DOHH2 (cell line): ENCODE measurements around the gene IFT74.

ENCODE experiments used
- H3F3A ChIP-seq: fragments of 200-600 bp; sonication (generic), shearing (Covaris generic); 2 replicates; pipeline ENCODE4 v1.6.0; 2016; ENCODE audit warnings: antibody characterized with exemption, mild to moderate bottlenecking; ENCODE audit not compliant: control insufficient read depth, insufficient read depth
- H3K27ac ChIP-seq: fragments of 200-600 bp; sonication (generic); 2 replicates; pipeline ENCODE4 v1.5.1; 2014; ENCODE audit warnings: low read depth, mild to moderate bottlenecking, low read length, moderate library complexity
- H3K27me3 ChIP-seq: fragments of 200-600 bp; sonication (generic); 2 replicates; pipeline ENCODE4 v1.6.1; 2014; ENCODE audit warnings: mild to moderate bottlenecking, low read length, mixed read lengths; ENCODE audit not compliant: control insufficient read depth
- H3K36me3 ChIP-seq: fragments of 200-600 bp; sonication (generic); 2 replicates; pipeline ENCODE4 v1.6.1; 2014; ENCODE audit warnings: mild to moderate bottlenecking, low read length, moderate library complexity, mixed read lengths; ENCODE audit not compliant: control insufficient read depth
- H3K4me1 ChIP-seq: fragments of 200-600 bp; sonication (generic); 2 replicates; pipeline ENCODE4 v1.6.1; 2014; ENCODE audit warnings: mild to moderate bottlenecking, low read length, mixed read lengths; ENCODE audit not compliant: control insufficient read depth
- H3K4me2 ChIP-seq: fragments of 200-600 bp; sonication (generic); 2 replicates; pipeline ENCODE4 v1.6.0; 2014; ENCODE audit warnings: mild to moderate bottlenecking, low read length, moderate library complexity
- H3K4me3 ChIP-seq: fragments of 200-600 bp; sonication (generic); 2 replicates; pipeline ENCODE4 v1.5.1; 2014; ENCODE audit warnings: mild to moderate bottlenecking, low read length, mixed read lengths
- H3K79me2 ChIP-seq: fragments of 200-600 bp; sonication (generic); 2 replicates; pipeline ENCODE4 v1.6.1; 2014; ENCODE audit warnings: mild to moderate bottlenecking, low read length, mixed read lengths; ENCODE audit not compliant: control insufficient read depth
- H3K9me2 ChIP-seq: fragments of 200-600 bp; sonication (generic); replicated peaks from 2 replicates; pipeline ENCODE4 v1.6.1; 2014; ENCODE audit warnings: mild to moderate bottlenecking, low read length, mixed read lengths; ENCODE audit not compliant: control insufficient read depth
- H3K9me3 ChIP-seq: fragments of 200-600 bp; sonication (generic); 2 replicates; pipeline ENCODE4 v1.6.1; 2014; ENCODE audit warnings: antibody characterized with exemption, low read length, mixed read lengths; ENCODE audit not compliant: control insufficient read depth, insufficient read depth
- H4K20me1 ChIP-seq: fragments of 200-600 bp; sonication (generic); 2 replicates; pipeline ENCODE4 v1.6.0; 2014; ENCODE audit warnings: low read depth, mild to moderate bottlenecking, antibody characterized with exemption, low read length, moderate library complexity; ENCODE audit not compliant: control insufficient read depth, insufficient read depth
- EZH2phosphoT487 ChIP-seq: fragments of 200-600 bp; sonication (generic); IDR thresholded peaks from 2 replicates; pipeline ENCODE4 v1.6.1; 2017; ENCODE audit warnings: borderline replicate concordance, mild to moderate bottlenecking, antibody characterized with exemption, low read length, moderate library complexity, mixed read lengths
- TF ChIP-seq, protein P1 (sequence below): fragments of 200-600 bp; sonication (generic); IDR thresholded peaks from one replicate; pipeline ENCODE4 v1.5.1; 2014; ENCODE audit warnings: antibody characterized with exemption, mild to moderate bottlenecking, low read depth, low read length; ENCODE audit not compliant: poor library complexity, severe bottlenecking

Gene IFT74

GRCh38 chr9:27094640-27095298 lies 138.6 kb downstream of the IFT74 start:
- H3K79me2 ChIP-seq, result no peaks in the 10 kb centered on the region
- no peaks in the 10 kb centered on the region for H3K9me2 ChIP-seq
- no peaks in the 10 kb centered on the region for H3K27me3 ChIP-seq
- H3K36me3 ChIP-seq, result no peaks in the 10 kb centered on the region
- H3F3A ChIP-seq, result no peaks in the 10 kb centered on the region
- H4K20me1 ChIP-seq, result no peaks in the 10 kb centered on the region
- H3K4me3 ChIP-seq, result no peak overlapping the region
- H3K4me2 ChIP-seq, result no peak overlapping the region
- no peak overlapping the region for H3K27ac ChIP-seq
- no peaks in the 10 kb centered on the region for H3K4me1 ChIP-seq
- TF ChIP-seq, protein P1, sequence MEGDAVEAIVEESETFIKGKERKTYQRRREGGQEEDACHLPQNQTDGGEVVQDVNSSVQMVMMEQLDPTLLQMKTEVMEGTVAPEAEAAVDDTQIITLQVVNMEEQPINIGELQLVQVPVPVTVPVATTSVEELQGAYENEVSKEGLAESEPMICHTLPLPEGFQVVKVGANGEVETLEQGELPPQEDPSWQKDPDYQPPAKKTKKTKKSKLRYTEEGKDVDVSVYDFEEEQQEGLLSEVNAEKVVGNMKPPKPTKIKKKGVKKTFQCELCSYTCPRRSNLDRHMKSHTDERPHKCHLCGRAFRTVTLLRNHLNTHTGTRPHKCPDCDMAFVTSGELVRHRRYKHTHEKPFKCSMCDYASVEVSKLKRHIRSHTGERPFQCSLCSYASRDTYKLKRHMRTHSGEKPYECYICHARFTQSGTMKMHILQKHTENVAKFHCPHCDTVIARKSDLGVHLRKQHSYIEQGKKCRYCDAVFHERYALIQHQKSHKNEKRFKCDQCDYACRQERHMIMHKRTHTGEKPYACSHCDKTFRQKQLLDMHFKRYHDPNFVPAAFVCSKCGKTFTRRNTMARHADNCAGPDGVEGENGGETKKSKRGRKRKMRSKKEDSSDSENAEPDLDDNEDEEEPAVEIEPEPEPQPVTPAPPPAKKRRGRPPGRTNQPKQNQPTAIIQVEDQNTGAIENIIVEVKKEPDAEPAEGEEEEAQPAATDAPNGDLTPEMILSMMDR, result no peak
- TF ChIP-seq EZH2phosphoT487, result no peak
- no peaks in the 10 kb centered on the region for H3K9me3 ChIP-seq

- TF ChIP-seq EZH2phosphoT487, result no peak
- TF ChIP-seq, protein P1, result no peak
- Histone ChIP-seq H3K36me3 (no peaks in the 10 kb centered on the region), H3K27ac (no peak overlapping the region), H3K79me2 (no peaks in the 10 kb centered on the region), H3K27me3 (0 out of 2 replicates have a peak, but pooled peaks cover 3% of the 10 kb centered on the region), H3K9me2 (no peaks in the 10 kb centered on the region), H3K4me2 (no peak overlapping the region), H3K4me3 (no peak overlapping the region), H3F3A (no peaks in the 10 kb centered on the region), H3K9me3 (no peaks in the 10 kb centered on the region), H3K4me1 (no peaks in the 10 kb centered on the region), H4K20me1 (no peaks in the 10 kb centered on the region)
Observed at GRCh38 chr9:27107241-27107640, 151.0 kb downstream of the IFT74 start.

DNA sequence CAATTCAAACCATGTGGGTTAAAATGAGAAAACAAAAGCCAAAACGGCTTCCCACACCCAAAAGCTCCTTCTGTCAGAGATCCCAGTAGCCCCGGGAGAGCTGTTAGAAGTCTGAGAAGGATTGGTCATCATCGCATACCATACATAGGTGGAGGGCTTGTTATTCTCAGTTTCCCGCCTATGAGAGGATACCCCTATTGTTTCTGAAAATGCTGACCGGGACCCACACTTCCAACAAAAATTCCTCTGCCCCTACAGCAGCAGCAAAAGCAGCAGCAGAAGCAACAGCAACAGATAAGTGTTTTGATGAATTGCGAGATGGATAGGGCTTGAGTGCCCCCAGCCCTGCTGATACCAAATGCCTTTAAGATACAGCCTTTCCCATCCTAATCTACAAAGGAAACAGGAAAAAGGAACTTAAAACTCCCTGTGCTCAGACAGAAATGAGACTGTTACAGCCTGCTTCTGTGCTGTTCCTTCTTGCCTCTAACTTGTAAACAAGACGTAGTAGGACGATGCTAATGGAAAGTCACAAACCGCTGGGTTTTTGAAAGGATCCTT lies 152.8 kb downstream of the IFT74 start, which contains the start of gene TEK:
Gene TEK (plus strand): TSS at position 245 of the 561 bp plus-strand sequence. CDS start 366 bp downstream, outside the sequence.
- no peaks in the 10 kb centered on the region for H3K9me2 ChIP-seq
- TF ChIP-seq EZH2phosphoT487, result no peak
- TF ChIP-seq, protein P1, result no peak
- no peaks in the 10 kb centered on the region for H3F3A ChIP-seq
- H3K4me3 ChIP-seq, result no peak within 1 kb of the TSS
- 0 out of 2 replicates have a peak, but pooled peaks cover 3% of the 10 kb centered on the region for H3K27me3 ChIP-seq
- H3K27ac ChIP-seq, result no peak within 1 kb of the TSS
- no peak within 1 kb of the TSS for H3K4me2 ChIP-seq
- H3K36me3 ChIP-seq, result no peaks in the 10 kb centered on the region
- H3K9me3 ChIP-seq, result no peaks in the 10 kb centered on the region
- no peaks in the 10 kb centered on the region for H3K4me1 ChIP-seq
- H4K20me1 ChIP-seq, result no peaks in the 10 kb centered on the region
- no peaks in the 10 kb centered on the region for H3K79me2 ChIP-seq
